Activated CD8-positive, alpha-beta T cell treated with anti-CD3 and anti-CD28 coated beads for 36 hours (primary cell): ENCODE measurements around the gene ARHGEF28. TPM values are rescaled to one million over a fixed set of nuclear protein-coding genes. Genes with fewer than 3 reads are reported as not detected.

Experiments
- ATAC-seq: fragments of 200-7000 bp; cut with Tn5 transposase; one replicate; pipeline ENCODE4 v1.10.0; 2021; ENCODE audit warnings: mild to moderate bottlenecking, moderate library complexity
- CTCF ChIA-PET: fragments of 350-600 bp; sonication (Branson Sonifier 250); formaldehyde crosslinking; loops from one replicate; lab custom pipeline; 2021; ENCODE audit warnings: antibody characterized with exemption; lab: Charles Lee
- POLR2A ChIA-PET: fragments of 350-600 bp; sonication (Branson Sonifier 250); formaldehyde crosslinking; loops from one replicate; lab custom pipeline; 2021; ENCODE audit warnings: antibody characterized with exemption; lab: Charles Lee
- DNase-seq: peaks from one replicate; pipeline ENCODE4 v3.0.0-alpha.2; 2020
- H3K27ac Mint-ChIP-seq: one replicate; pipeline ENCODE4 v1.8.0; 2021; ENCODE audit warnings: mild to moderate bottlenecking, mixed read lengths
- H3K27me3 Mint-ChIP-seq: one replicate; pipeline ENCODE4 v1.8.0; 2021; ENCODE audit warnings: mixed read lengths
- H3K36me3 Mint-ChIP-seq: one replicate; pipeline ENCODE4 v1.8.0; 2021; ENCODE audit warnings: low read depth, mixed read lengths
- H3K4me1 Mint-ChIP-seq: one replicate; pipeline ENCODE4 v1.8.0; 2021; ENCODE audit warnings: low read depth, mixed read lengths
- H3K4me3 Mint-ChIP-seq: one replicate; pipeline ENCODE4 v1.8.0; 2021; ENCODE audit warnings: mild to moderate bottlenecking, moderate library complexity, mixed read lengths
- H3K9me3 Mint-ChIP-seq: one replicate; pipeline ENCODE4 v1.8.0; 2021; ENCODE audit warnings: mixed read lengths
- intact Hi-C: fragments of 100-400 bp; cut with micrococcal nuclease; formaldehyde crosslinking; loops from one replicate; pipeline ENCODE4 v1.10.0; 2022
- total RNA-seq, 2 experiments: library from RNA; stranded (reverse); gene quantifications; one replicate each; pipeline ENCODE4 v1.2.3, GENCODE V29; 2021
- TF ChIP-seq, protein P1 (sequence below): fragments of 200-600 bp; IDR thresholded peaks from one replicate; pipeline ENCODE4 v1.8.0; 2022; ENCODE audit warnings: antibody characterized with exemption, mild to moderate bottlenecking

ARHGEF28 gene
- total RNA-seq, 2 experiments from 2014 or later, result 0.05 TPM; not detected in 1

- POLR2A ChIA-PET, result no interaction called here
These were observed 160.2 kb downstream of the ARHGEF28 start for GRCh38 chr5:73786043-73786831.

DNA sequence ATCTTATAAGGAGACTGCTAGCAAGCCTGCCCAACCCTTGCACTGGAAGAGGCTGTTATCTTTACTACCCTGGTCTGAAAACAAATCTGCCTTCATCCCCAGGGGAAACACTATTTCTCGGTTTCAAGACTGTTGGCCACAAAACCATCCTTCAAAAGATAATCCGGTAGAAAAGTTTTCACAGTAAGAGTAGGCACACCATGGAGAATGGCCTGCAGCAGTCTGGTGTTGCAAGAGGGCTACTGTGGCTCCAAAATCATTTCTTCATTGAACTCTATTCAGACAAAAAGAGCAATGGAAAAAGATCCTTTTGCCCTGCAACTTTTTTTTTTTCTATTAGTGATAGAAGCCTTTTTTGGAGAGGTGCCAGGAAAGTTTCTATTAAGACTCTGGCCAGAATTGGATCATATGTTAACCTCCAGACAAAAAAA lies 163.9 kb downstream of the ARHGEF28 start:
- DNase-seq (no peak), ATAC-seq (no peak)
- H3K27ac Mint-ChIP-seq, result no peak overlapping the region
- TF ChIP-seq, protein P1, sequence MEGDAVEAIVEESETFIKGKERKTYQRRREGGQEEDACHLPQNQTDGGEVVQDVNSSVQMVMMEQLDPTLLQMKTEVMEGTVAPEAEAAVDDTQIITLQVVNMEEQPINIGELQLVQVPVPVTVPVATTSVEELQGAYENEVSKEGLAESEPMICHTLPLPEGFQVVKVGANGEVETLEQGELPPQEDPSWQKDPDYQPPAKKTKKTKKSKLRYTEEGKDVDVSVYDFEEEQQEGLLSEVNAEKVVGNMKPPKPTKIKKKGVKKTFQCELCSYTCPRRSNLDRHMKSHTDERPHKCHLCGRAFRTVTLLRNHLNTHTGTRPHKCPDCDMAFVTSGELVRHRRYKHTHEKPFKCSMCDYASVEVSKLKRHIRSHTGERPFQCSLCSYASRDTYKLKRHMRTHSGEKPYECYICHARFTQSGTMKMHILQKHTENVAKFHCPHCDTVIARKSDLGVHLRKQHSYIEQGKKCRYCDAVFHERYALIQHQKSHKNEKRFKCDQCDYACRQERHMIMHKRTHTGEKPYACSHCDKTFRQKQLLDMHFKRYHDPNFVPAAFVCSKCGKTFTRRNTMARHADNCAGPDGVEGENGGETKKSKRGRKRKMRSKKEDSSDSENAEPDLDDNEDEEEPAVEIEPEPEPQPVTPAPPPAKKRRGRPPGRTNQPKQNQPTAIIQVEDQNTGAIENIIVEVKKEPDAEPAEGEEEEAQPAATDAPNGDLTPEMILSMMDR, result no peak
- ChIA-PET CTCF (interaction anchor here (10.8 kb wide), 1 partner anchor 200 kb away, joined by 228 read pairs; no protein-coding TSS in a partner anchor), POLR2A (no interaction called here)
- H3K4me1 Mint-ChIP-seq, result no peaks in the 10 kb centered on the region
- no peaks in the 10 kb centered on the region for H3K9me3 Mint-ChIP-seq
- no peak overlapping the region for H3K4me3 Mint-ChIP-seq
- H3K36me3 Mint-ChIP-seq, result no peaks in the 10 kb centered on the region
- intact Hi-C loops, result no loop called here
- peaks cover 20% of the 10 kb centered on the region for H3K27me3 Mint-ChIP-seq

More at GRCh38 chr5:73786043-73786831, 160.2 kb downstream of the ARHGEF28 start:
- no peaks in the 10 kb centered on the region for H3K9me3 Mint-ChIP-seq
- ATAC-seq (no peak), DNase-seq (no peak)
- no peak overlapping the region for H3K4me3 Mint-ChIP-seq
- peaks cover 10% of the 10 kb centered on the region for H3K27me3 Mint-ChIP-seq
- H3K36me3 Mint-ChIP-seq, result no peaks in the 10 kb centered on the region
- CTCF ChIA-PET, result interaction anchor here (1.3 kb wide), 1 partner anchor 195 kb away, joined by 6 read pairs; no protein-coding TSS in a partner anchor
- intact Hi-C loops, result no loop called here
- TF ChIP-seq, protein P1, result no peak
- no peak overlapping the region for H3K27ac Mint-ChIP-seq
- no peaks in the 10 kb centered on the region for H3K4me1 Mint-ChIP-seq

DNA sequence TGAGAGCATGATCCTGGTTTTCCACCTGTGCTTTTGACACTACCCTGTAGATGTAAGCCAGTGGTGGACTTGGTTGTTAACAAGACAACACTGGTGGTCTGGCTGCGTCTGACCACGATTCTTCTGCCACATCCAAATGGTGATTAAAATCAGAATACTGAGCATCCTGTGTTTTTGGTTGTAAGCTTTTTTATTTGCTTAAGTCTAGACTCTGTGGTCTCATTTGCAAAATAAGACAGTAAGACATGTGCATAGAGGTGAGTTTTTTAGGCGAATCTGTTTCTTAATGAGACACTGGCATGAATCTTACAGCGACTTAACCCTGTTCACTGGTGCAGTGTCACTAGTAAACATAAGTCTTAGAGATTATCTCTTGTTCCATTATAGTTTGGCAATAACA lies 165.4 kb downstream of the ARHGEF28 start:
- H3K9me3 Mint-ChIP-seq, result no peaks in the 10 kb centered on the region
- peaks cover 3% of the 10 kb centered on the region for H3K4me1 Mint-ChIP-seq
- intact Hi-C loops, result no loop called here
- ChIA-PET CTCF (interaction anchor here (0.9 to 10.8 kb wide), 6 partner anchors 9 to 202 kb away, joined by 3 to 228 read pairs (median 4); no protein-coding TSS in a partner anchor), POLR2A (interaction anchor here (0.9 kb wide), 1 partner anchor 199 kb away, joined by 3 read pairs; no protein-coding TSS in a partner anchor)
- TF ChIP-seq, protein P1, result no peak
- H3K4me3 Mint-ChIP-seq, result no peak overlapping the region
- H3K27ac Mint-ChIP-seq, result no peak overlapping the region
- ATAC-seq (no peak), DNase-seq (no peak)
- H3K36me3 Mint-ChIP-seq, result no peaks in the 10 kb centered on the region
- peaks cover 17% of the 10 kb centered on the region for H3K27me3 Mint-ChIP-seq

- CTCF ChIA-PET, result interaction anchor here (0.7 to 10.8 kb wide), 22 partner anchors 9 to 222 kb away, joined by 3 to 228 read pairs (median 4); partner anchors contain the start of gene ARHGEF28
- ATAC-seq (peak; percentile 79), DNase-seq (peak; percentile 82)
- TF ChIP-seq, protein P1, result peak; percentile 90
- Mint-ChIP-seq H3K36me3 (no peaks in the 10 kb centered on the region), H3K27ac (no peak overlapping the region), H3K27me3 (peaks cover 20% of the 10 kb centered on the region), H3K4me1 (peaks cover 3% of the 10 kb centered on the region), H3K9me3 (no peaks in the 10 kb centered on the region), H3K4me3 (no peak overlapping the region)
- intact Hi-C loops, result loop anchor here (1.0 kb wide), 1 partner anchor 202 kb away; no protein-coding TSS in a partner anchor
- POLR2A ChIA-PET, result no interaction called here
These were observed 166.8 kb downstream of the ARHGEF28 start for GRCh38 chr5:73792687-73793320.
